GM03348 (cell line): Measurements from ENCODE around the gene KIF2C.
A peak's percentile ranks its signal among the peaks of the same experiment; 100 is the strongest.
"Not testable (repeated sequence)": the region's sequence is repeated elsewhere in the genome, so short reads cannot be mapped to it uniquely, and the experiment has no call there.

Experiments used
- DNase-seq: peaks from one replicate; pipeline ENCODE4 v3.0.0; 2012; ENCODE audit warnings: low spot score

Gene KIF2C

DNA sequence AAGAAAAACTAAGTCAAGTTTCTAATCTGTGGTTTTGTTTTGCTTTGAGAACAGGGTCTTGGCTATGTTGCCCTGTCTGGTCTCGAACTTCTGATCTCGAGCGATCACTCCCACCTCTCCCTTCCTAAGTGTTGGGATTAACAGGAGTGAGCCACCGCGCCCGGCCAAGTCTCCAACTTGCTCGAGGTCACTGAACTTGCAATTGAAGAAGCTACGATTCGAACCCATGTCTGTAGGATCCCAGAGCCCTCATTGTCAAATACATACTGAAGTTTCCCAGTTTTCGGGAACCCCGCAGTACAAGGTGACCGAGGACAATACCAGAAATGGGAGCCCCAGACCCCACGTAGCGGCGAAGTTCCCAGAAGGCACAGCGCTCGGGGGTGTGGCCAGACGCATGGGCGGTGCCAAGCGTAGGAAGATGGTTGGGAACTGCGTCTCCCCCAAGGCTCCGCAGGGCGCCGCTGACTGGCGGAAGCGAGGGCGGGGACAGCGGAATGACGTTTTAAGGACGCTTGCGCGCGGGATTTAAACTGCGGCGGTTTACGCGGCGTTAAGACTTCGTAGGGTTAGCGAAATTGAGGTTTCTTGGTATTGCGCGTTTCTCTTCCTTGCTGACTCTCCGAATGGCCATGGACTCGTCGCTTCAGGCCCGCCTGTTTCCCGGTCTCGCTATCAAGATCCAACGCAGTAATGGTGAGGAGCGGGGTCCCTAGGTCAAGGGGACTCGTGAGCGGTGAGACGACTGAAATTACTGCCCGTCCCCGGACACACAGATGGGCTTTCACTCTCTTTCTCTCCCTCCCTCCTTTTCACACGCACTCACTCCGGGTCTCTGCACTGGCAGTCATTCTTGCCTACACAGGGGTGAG, at the start of gene KIF2C:
KIF2C (plus strand) TSS at position 531 of the 872 bp plus-strand sequence; CDS start at position 627, 96 bp downstream.
- peak; percentile 99 for DNase-seq

DNA sequence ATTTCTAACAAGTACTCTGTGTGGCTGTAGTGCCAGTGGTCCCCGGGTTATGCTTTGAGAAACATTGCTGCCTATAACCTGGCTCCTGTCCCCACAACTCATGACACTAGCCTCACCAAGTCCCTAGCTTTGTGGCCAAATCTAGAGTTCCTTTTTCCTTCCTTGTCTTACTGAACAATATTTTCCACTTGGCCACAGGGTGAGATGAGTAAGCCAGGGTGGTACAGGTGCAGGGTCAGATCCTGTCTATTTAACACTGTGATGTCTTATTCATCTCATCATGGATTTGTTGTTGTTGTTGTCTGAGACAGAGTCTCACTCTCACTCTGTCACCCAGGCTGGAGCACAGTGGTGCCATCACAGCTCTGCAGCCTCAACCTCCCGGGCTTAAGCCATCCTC, 46.5 kb upstream of the KIF2C start:
- DNase-seq, result no peak

DNA sequence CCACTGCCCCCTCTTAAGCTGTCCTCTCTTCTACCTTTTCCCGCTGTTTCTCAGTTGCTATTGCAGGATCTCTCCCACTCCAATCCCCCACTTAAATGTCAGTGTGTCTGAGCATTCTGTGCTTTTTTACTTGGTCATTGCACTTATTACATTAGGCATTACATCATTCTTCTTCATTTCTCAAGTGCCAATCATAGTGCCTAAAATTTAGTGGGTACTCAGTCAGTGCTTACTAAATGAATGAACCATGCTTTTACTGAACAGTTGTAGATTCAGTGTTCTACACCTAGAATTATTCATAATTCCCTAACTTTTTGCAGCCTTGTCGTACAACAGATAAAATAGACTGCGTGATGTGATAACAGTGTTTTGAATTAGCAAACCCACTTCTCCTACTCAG, 45.7 kb upstream of the KIF2C start:
- DNase-seq, result no peak

DNA sequence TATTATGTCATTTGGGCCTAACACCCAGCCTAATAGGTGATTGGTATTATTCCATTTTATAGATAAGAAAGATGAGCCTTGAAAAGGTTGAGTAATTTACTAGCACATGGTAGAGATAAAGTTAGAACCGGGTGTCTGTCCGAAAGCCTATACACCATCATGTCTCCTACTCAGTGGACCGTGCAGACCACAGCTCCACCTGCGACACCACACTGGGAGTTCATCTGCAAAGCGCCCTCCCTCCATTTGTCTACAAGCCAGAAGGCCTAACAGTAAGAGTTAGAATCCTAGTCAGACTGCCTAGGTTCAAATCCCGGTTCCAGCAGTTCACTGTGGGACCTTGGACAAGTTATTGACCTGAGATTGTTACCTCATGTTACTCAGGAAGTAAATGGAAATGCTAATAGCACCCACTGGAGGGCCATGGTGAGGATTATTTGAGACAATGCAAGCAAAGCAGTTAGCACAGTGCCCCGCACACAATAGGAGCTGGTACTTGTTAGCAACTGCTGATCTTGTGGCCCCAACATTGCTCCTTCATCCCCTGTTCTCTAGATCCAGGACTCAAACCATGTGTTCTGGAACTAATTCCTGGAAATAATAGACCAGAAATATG, 44.7 kb upstream of the KIF2C start:
- DNase-seq, result no peak

DNA sequence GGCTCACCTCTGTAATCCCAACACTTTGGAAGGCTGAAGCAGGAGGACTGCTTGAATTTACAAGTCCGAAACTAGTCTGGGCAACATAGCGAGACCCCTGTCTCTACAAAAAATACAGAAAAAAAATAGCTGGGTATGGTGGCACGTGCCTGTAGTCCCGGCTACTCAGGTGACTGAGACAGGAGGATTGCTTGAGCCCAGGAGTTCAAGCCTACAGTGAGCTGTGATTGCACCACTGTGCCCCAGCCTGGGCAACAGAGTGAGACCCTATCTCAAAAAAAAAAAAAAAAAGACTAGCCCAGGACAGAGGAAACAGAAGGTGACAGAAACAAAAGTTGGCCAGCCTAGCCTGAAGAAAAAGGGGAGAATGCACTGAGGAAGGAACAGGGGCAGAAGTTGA, 44.0 kb upstream of the KIF2C start:
- no peak for DNase-seq

DNA sequence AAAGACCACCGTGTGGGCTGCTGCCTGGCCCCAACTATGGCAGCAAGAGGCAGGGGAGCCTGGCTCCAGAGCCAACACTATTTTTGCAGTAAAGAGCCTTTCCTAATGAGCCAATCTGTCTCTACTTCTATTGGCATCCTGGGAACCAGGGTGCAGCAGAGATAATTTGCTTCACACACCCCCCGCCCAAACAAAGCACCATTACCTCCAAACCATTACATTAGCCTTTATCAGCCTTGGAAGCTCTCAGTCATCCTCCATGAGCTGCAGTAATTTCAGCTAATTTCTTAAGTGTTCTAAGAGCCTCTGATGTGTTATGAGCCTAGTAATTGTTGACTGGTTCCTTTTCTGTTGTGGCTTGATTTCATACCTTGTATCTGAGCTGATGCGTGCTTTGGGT, 43.5 kb upstream of the KIF2C start:
- no peak for DNase-seq

DNA sequence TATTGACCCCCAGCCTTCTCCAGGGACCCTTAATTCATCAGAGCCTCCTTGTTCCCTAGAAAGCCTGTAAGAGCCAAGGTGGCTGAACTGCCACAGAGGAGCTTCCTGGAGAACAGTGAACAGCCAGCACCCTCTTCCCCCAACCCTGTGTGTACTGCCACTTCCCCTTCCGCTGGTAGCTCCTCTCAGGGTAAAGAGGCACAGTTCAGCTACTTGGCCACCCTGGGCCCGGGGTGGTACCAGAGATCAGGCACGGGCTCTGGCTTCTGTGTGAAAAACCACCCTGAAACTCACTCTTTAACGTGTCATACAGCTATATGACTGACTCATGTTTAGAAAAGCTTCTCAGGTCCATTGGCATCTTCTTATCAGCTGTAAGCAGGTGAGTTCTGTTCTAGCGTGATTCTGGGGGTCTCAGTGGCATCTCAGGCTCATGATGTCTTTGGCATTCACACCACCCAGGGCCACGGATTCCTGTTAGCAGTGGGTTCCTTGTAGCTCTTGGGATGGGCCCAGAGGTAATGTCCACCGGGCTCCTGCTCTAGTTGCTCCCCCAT, 42.8 kb upstream of the KIF2C start:
- DNase-seq, result no peak

DNA sequence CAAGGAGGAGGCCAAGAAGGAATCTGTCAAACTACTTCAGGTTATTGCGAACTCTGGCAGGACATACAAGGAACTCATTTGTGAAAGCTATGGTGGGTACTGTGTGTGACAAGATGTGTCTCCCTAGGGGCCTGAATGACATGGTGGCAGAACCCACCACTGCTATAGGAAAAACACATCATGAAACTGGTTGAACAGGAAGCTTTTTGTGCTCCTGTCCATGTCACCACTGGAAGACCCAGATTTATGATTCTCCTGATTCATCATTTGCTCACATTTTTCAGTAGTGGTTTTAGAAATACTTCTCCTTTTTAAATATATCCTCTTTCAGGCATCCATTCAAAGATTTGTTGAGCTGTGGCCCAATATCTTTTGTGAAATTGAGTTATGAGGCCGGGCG, 41.5 kb upstream of the KIF2C start:
- no peak for DNase-seq

DNA sequence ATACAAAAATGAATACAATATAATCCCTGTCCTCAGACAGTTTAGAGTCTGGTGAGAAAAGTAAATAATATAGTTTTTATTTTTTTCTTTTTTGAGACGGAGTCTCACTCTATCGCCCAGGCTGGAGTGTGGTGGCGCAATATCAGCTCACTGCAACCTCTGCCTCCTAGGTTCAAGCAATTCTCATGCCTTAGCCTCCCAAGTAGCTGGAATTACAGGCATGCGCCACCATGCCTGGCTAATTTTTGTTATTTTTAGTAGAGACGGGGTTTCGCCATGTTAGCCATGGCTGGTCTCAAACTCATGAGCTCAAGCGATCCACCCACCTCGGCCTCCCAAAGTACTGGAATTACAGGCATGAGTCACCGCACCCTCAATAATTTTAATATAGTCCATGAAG, 40.3 kb upstream of the KIF2C start:
- not testable (repeated sequence) for DNase-seq

DNA sequence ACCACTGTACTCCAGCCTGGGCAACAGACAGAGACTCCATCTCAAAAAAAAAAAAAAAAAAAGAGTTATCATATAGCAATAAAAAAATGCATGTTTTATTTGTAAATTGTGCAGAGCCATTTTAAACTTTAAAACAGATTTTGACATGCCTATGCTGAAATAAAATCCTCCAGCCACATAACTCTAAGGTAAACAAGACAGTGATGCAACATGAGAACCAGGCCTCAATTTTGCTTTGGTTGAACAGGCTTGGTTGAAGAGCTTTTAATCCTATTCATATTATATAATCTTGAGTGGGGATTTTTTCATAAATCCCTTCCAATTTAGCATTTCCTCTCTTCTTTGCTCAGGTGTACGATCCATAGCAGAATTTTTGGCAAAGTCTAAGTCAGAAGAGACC, 39.1 kb upstream of the KIF2C start:
- DNase-seq, result no peak

DNA sequence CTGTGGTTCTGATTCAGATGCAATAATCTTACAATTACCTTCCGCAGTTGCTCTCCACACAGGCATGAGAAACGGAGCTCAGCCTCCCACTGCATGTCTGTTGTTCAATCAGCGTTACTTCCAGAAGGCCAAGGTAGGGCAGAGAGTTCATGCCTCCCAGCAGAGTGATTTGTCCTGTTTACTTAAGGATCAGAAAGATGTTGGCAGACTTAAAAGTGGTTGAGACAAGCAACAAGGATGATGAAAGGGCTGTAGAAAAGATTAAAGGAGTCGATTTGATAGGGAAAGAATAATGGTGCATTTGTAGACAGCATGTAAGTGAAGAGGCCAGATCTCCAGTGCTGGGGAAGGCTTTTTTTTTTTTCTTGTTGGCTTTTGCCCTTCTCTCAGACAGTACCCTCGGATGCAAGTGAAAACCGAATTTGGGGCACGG, 38.5 kb upstream of the KIF2C start:
- DNase-seq, result no peak

DNA sequence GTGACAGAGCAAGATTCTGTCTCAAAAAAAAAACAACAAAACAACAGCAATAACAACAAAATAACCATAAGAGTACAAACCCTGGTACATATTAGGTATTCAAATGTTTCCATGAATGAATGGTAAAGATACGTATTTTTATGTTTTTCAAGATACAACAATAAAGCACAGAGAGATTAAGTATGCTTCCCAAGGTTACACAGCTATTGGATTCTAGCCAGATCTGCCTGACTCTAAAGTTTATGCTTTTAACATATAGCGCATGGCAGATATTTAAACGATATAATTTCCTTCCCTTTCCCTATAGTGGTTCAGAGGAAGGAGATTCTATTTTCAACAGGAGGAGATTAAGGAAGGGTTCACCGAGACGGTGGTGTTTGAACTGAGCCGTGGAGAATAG, 34.2 kb upstream of the KIF2C start:
- no peak for DNase-seq

DNA sequence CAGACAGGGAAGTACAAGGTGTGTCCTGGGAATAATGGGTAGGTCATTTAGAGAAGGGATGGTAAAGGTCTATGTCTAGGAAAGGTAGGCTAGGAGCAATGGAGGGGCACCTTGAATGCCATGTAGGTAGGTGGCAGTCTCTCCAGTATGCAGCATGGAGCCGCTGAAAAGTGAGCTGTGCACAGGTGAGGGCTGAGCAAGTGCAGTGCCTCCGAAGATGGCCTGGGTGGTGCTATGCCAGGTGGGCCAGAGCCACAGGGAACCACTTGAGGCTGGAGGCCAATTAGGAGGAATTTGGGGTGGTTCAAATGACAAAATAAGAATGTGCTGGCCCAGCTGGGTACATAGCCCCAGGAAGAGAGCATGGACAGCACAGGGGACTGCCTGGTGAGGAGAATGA, 33.7 kb upstream of the KIF2C start:
- no peak for DNase-seq

DNA sequence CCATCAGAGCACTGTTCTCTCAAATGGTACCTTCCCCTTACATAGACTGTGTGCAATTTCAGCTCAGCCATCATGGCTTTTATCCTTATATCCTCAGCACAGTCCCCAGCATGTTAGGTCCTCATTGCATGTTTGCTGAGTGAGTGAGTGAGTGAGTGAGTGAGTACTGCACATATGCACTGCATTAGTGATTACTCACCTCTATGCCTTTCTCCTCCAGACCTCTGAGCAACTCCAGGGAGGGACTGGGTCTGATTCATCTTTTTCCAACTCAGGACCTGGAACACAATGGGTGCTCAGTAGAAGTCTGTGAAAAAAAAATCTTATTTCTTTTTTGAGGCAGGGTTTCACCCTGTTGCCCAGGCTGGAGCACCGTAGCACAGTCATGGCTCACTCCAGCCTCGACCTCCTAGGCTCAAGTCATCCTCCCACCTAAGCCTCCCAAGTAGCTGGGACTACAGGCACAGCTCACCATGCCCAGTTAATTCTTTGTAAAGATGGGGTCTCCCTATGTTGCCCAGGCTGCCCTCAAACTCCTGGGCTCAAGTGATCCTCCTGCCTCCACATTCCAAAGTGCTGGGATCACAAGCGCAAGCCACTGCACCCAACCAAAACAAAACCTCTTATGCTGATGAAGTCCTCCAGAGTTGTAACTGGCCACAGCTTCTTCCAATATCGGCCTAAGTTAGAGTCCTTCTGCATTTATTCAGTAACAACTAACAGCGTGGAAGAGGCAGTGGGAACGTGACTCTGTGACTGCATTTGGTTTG, 32.3 kb upstream of the KIF2C start:
- DNase-seq, result peak; percentile 89

DNA sequence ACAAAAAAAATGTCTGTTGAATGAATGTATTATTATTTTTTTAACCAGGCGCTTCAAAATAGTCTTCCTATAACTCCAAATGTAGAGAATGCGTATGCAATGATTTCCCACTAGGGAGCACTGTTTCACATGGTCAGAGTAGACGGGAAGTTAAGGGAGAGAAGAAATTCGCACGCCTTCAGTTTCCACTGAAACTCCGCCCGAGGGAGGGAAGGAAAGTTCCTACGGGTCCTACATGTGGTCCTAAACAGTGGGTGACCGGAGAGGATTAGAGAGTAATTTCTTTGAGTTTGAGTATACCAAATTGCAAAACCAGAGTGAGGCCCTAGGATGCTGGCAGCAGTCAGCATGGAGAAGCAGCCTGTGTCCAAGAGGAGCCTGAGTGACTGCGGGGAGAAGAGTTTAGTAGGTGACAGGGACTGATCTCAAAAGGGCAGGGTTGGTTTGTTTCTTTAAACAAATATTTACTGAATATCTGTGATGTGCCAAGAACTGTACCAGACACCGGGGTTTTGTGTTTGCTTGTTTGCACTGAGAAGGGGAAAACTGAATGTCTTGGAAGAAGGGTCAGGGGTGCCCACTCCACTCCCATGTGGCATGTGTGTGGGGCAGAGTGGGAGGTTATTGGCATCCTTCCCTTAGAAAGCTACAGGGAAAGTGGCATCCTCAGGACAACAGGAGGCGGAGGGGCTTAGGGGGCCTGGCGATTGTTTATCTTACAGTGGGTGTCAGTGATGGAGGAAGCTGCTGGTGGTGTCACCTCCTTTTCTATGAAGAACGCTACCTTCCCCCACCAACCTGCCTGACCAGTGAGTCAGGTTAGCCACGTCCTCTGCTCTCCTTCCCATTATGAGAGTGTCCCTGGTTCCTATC, 31.4 kb upstream of the KIF2C start:
- peak; percentile 78 for DNase-seq

DNA sequence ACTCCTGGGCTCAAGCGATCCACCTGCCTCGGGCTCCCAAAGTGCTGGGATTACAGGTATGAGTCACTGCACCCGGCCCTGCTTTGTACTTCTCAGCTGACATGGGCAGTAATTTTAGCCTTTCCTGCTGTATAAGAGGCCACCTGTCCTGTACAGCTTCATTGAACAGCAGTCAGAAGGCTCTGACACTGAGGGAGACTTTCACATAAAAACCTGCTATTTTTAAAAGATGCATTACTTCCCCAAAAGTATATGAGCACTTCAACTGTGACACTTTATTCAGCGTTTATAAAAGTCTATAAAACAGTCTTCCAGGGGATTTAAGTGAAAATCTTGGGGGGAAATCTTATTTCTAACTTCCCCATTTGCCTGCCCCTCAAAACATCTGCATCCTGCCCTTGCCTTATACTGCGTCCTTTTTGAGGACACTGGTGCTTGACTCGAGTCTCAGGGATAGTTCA, 26.3 kb upstream of the KIF2C start:
- no peak for DNase-seq

DNA sequence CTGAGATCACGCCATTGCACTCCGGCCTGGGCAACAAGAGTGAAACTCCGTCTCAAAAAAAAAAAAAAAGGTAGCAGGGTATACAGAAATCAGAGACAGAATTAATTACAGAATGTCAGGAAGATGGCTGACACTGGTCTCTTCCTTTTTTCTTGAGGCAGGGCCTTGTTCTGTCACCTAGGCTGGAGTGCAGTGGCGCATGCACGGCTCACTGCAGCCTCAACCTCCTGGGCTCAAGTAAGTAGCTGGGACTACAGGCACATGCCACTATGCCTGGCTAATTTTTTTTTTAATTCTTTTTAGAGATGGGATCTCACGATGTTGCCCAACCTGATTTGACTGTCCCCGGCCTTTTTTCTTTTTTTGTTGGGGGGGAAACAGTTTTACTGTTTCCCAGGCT, 25.1 kb upstream of the KIF2C start:
- no peak for DNase-seq

DNA sequence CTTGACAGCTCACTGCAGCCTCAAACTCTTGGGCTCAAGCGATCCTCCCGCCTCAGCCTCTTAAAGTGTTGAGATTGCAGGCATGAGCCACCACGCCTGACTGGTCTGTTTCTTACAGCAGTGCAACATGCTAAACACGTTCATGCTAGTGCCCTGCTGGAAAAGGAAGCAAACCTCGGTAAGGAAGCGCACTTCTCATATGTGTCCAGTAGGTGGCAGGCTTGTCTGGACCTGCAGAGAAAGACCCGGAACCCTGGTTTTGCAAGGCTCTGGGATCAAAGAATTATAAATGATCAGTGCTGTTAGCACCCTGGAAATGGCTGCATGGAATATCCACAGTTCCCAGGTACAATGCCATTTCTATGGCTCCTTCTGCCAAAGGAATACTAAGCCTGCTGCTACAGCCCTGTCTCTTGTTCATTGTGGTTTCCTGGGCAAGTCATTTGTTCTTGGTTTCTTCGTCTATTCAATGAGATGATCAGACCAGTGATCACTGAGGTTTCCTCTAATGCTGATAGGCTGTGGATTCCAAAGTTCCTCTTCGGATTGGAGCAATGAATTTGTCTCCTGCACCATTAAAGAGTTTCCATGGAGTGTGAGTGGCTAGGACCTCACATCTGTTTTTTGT, 24.6 kb upstream of the KIF2C start:
- DNase-seq, result peak; percentile 89

DNA sequence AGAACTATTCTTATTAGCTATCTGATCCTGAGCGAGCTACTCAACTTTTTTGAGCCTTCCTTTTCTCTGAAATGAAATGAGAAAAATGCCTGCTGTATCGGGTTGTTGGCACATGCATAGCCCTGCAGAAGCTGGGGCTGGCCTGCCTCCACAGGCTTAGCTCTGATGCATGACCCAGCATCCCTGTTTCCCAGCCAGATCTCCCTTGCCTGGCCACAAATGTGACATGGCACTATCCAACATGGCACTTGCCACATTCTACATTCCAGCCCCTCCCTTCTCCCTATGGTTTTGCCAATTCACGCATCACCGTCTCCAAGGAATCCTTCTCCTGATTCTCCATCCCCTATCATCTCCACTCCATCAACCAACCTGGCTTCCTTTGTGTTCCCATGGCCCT, 22.5 kb upstream of the KIF2C start:
- DNase-seq, result no peak

DNA sequence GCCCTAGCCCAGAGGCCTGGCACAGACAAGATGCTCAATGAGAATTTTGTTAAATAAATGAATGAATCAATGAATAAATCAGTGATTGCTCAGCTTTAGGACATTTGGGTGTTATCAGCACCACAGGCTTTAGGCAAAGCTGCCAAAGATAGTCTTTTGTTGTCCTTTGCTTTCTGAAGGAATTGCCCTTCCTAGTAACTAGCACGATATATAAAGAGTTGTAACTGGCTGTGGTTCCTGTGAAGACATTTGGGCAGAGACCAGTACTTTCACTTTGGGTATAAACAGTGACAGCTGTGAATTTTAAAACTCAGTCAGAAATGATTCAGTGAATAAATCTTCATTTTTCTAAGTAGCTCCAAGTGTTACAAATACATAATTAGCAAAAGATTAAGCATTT, 22.0 kb upstream of the KIF2C start:
- no peak for DNase-seq

DNA sequence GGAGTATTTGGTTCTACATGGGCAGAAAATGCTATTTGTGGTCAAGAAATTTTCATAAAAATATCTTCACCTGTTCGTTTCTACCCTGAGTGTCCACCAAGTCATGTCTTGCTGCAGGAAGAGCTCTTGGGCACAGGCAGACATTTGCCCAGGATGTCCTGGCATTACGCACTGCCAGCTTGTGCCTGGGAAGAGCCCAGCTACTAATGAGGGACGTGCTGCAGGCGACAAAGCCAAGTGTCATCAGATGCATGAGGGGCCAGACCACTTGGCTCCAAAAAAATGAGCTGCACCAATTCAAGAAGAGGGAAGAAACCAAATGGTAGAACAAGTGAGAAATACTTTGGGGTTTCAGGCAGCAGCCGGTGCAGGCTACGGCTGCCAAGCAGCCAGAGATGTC, 21.5 kb upstream of the KIF2C start:
- DNase-seq, result no peak
